GM18858 (cell line): ENCODE results near the gene ERGIC3.

Experiments
- ATAC-seq: cut with Tn5 transposase; IDR thresholded peaks from one replicate; pipeline ENCODE4 v1.9.1; 2021; ENCODE audit not compliant: unreplicated experiment

ERGIC3 gene

DNA sequence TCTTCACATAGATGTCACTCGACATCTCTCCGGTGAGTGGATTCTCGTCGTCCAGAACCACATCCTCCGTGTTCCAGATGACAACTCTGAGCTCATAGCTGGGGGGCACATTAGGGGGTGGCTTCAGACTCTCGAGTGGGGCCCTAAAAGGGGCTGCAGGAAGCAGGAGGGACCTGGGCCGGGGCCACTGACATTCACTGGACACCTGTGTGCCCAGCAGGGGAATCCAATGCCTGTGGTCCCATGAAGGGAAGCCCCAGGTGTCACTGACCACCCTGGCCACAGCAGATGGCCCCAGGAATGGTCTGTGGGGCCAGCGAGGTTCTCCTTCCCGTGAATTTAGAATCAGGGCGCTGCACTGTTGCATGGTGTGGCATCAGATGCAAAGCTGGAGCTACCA is 18.7 kb downstream of the ERGIC3 start:
- no peak for ATAC-seq

GRCh38 chr20:35561268-35561667 is 19.4 kb downstream of the ERGIC3 start:
- ATAC-seq = no peak

DNA sequence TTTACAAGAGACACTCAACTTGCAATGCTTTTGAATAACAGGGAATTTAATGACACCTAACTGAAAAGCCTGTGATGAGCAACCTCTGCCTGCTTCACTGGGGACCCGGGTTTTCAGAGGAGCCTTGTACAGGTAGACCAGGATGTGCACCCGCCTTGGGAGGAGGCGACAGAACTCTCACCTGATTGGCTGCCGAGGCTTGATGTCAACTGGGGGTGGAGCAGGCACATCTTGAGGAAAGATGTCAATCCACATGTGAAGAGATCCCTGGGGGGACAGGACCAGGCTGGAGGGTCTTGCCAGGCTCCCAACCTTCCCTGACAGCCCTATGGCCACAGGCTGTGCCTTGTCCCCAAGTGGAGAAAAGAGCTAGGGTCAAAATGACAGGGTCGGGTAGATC is 19.8 kb downstream of the ERGIC3 start:
- no peak for ATAC-seq

DNA sequence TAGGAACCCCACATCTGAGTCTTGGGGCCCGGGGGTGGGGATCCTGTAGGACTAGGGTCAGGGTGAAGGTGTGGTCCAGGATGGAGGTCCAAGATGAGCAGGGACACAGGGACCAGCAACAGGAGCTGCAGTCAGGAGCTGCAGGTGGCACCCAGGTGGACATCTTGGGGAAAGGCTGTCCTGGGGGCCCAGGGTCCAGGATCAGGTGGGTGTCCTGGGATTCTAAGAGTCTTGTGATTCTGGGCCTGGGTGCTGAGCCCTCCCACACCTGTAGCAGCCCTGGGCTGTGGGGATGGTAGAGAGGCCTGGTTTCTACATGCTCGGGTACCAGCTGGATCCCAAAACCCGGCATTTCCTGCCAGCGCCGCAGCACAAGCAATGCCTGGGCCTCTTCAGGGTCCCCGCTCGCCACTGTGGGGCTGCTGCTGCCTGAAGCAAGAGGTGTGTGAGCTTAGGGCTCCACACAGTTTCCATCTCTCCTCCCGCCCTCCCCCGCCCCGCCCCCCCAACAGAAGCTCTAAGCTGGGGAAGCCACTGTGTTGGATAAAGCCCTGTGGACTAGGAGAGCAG is 20.7 kb downstream of the ERGIC3 start:
- ATAC-seq = no peak

DNA sequence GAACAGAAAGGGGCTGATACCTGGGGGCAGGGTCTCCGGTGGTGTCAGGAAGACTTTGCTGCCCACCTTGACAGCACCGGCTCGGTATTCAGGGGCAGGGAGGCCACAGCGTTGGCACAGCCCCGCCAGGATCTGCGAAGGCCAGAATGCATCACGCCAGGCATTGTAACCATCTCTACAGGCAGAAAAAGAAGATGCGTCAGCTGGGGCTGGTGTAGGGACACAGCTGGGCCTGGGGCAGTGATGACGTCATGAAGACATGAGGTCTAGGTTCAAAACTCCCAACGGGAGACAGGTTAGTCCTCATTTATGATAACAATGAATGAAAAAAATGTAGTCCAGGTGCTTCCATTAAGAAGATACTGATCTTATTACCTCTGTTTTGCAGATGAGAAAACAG is 22.0 kb downstream of the ERGIC3 start:
- ATAC-seq = no peak

- ATAC-seq = no peak
These were observed 23.0 kb downstream of the ERGIC3 start for GRCh38 chr20:35564905-35565304.

- no peak for ATAC-seq
These were observed 26.8 kb downstream of the ERGIC3 start for GRCh38 chr20:35568645-35569044.

DNA sequence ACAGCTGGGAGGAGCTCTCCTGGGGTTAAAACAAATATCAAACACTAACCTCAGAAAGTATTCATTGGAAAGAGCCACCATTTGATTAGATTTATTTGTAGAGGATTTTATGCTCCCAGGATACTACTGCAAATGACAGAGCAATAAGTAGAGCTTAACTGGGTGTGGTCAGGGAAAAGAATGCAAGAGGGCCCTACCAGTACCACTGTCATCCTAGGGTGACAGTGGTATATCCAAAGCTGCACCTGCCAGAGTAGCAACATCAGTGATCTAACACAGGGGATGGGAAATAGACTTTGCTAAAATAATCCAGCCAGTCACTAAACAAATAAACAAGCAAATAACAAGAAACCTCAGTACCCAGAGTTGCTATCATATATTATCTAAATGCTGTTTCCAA is 29.7 kb downstream of the ERGIC3 start:
- ATAC-seq = no peak

- no peak for ATAC-seq
These were observed 31.0 kb downstream of the ERGIC3 start for GRCh38 chr20:35572838-35573237.

DNA sequence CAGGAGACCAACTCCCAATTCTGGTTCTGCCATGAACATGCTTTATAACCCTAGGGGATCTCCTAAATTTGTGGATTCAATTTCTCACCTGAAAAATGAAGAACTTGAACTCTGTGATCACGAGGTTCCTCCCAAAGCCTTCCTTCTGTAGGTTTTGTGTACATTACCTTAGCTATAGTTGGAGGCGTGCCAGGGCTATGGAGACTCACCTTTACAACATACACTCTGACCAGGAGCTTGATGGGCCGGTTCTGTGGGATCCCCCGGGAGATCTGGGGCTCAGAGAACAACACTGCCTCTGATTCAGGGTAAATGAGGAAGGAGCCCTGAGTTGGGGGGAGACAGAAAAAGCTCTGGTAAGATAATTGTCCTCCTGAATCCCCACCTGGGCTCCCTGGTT is 34.1 kb downstream of the ERGIC3 start:
- no peak for ATAC-seq

DNA sequence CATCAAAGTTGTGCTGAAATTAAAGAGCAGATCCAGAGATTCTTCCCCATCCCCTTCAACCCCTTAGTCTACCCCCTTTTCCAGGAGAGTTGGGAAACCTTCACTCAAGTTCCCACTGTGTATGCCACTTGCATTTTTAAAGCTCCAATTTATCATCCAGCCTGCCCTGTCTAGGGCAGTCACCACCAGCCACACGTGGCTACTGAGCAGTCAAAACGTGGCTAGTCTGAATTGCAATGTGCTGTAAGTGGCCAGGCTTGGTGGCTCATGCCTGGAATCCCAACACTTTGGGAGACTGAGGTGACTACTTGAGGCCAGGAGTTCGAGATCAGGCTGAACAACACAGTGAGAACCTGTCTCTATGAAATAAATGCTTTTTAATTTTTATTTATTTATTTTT is 34.9 kb downstream of the ERGIC3 start:
- no peak for ATAC-seq

DNA sequence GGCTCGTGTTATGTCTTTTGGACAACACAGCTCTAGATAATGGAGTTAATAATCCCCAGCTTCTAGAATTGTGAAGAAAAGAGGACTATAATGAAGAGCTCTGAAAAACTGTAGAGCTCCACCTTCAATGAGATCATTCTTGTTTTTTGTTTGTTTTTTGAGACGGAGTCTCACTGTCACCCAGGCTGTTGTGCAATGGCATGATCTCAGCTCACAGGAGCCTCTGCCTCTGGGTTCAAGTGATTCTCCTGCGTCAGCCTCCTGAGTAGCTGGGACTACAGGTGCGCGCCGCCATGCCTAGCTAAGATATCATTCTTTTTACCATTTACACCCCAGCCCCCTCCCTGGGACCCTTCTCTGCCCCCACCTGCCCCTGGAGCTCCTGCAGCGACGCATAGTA is 36.6 kb downstream of the ERGIC3 start:
- no peak for ATAC-seq

DNA sequence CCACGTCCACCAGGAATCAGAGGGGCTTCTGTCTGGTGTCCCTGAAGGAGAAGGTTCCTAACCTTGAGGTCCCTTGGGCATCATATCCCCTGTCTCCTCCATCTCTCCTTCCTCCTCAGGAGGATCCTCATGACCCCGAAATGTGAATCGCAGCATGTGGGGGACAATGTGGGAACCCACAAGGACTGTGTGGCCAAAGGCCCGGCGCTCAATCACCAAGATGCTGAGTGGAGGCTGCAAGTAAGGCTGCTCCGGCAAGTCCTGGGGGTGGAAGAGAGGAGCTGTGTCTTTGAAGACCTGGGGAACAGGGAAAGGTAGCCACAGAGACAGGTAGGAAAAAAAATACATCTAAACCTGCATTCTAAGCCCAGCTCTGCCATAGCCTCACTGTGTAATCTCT is 37.3 kb downstream of the ERGIC3 start:
- no peak for ATAC-seq

DNA sequence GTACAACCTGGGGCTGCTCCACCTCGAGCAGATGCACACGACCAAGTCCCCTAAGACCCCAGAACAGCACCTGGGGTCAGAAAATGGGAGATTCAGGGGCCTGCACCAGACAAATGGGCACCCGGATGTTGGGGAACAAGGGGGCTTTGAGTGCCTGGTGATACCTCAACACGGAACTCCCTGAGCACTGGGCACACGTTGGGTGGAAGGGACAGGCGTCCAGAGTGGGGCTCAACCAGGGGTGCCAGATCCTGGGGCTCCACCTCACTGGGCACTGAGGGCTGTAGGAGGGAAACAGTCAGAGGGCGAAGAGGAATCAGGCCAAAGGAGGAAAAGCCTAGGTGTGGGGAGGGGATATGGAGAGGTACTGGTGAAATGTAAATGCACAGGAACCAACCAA is 40.3 kb downstream of the ERGIC3 start:
- ATAC-seq = no peak

GRCh38 chr20:35582741-35583404 is 41.0 kb downstream of the ERGIC3 start:
- ATAC-seq = no peak

- no peak for ATAC-seq
These were observed 42.0 kb downstream of the ERGIC3 start for GRCh38 chr20:35583636-35584560.

GRCh38 chr20:35586751-35587425 is 45.0 kb downstream of the ERGIC3 start:
- no peak for ATAC-seq

DNA sequence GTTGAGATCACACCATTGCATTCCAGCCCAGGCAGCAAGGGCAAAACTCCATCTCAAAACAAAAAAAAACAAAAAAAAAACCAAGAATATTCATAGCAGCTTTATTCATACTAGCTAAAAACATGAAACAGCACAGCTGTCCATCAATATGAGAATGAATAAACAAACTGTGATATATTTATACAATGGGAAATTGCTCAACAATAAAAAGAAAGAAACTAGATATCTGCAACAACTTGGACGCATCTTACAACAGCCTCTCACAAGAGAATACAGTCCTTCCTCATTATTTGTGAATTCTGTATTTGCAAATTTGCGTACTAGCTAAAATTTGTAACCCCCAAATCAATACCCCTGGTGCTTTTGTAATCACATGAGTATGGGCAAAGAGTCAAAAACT is 45.6 kb downstream of the ERGIC3 start:
- no peak for ATAC-seq

DNA sequence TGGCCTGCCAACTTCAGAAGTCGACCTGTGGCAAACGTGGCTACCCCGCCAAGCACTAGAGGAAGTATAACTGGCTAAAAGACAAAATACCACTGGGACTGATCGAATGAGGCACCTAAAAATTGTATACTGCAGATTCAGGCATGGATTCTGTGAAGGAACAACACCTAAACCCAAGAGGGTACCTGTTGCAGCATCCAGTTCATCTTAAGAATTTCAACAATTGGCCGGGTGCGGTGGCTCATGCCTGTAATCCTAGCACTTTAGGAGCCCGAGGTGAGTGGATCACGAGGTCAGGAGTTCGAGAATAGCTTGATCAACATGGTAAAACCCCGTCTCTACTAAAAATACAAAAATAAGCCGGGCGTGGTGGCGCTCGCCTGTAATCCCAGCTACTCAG is 46.5 kb downstream of the ERGIC3 start:
- ATAC-seq = no peak

GRCh38 chr20:35592339-35592974 is 50.6 kb downstream of the ERGIC3 start:
- ATAC-seq = no peak

GRCh38 chr20:35595456-35595855 is 53.6 kb downstream of the ERGIC3 start:
- no peak for ATAC-seq
